H1 (cell line): ENCODE results near the gene TC2N. TPM values are rescaled to one million over a fixed set of nuclear protein-coding genes. Genes with fewer than 3 reads are reported as not detected.

Source experiments
- CTCF ChIA-PET: fragments of 300-600 bp; sonication (Branson Sonifier 250); formaldehyde crosslinking; loops from one replicate; lab custom pipeline; 2021; ENCODE audit not compliant: partially characterized antibody; lab: Charles Lee
- POLR2A ChIA-PET: fragments of 300-600 bp; sonication (Branson Sonifier 250); formaldehyde crosslinking; loops from one replicate; lab custom pipeline; 2021; ENCODE audit warnings: inconsistent platforms; ENCODE audit not compliant: partially characterized antibody; lab: Charles Lee
- DNase-seq, 2 experiments: peaks; one replicate each; pipeline versions ENCODE4 v3.0.0 to v3.0.0-alpha.2; 2010 to 2022; ENCODE audit warnings: low spot score in 2 of 2, low read depth in 1 of 2, mixed read lengths in 1 of 2
- FAIRE-seq: peaks from 2 replicates; lab custom pipeline; 2011; peaks lifted over from hg19 to GRCh38; lab: Jason Lieb, UNC
- H2AFZ ChIP-seq: 2 replicates; pipeline ENCODE4 v1.8.1; 2012; ENCODE audit warnings: low read length, inconsistent platforms
- H2AK5ac ChIP-seq: 2 replicates; pipeline ENCODE4 v1.6.1; 2013; ENCODE audit warnings: low read depth, low read length
- H2BK120ac ChIP-seq: replicated peaks from 2 replicates; pipeline ENCODE3; 2013; ENCODE audit warnings: low read depth, low read length, inconsistent platforms
- H2BK12ac ChIP-seq: 2 replicates; pipeline ENCODE4 v1.6.1; 2013; ENCODE audit warnings: low read depth, low read length
- H2BK15ac ChIP-seq: 2 replicates; pipeline ENCODE4 v1.6.1; 2013; ENCODE audit warnings: low read length
- H2BK20ac ChIP-seq: 2 replicates; pipeline ENCODE4 v1.6.1; 2013; ENCODE audit warnings: low read length
- H2BK5ac ChIP-seq: 2 replicates; pipeline ENCODE4 v1.6.1; 2013; ENCODE audit warnings: low read depth, low read length
- H3K14ac ChIP-seq: 2 replicates; pipeline ENCODE4 v1.6.1; 2013; ENCODE audit warnings: inconsistent platforms; ENCODE audit not compliant: insufficient read length
- H3K18ac ChIP-seq: 2 replicates; pipeline ENCODE4 v1.6.1; 2013; ENCODE audit warnings: low read length; ENCODE audit errors: extremely low read depth
- H3K23ac ChIP-seq: 2 replicates; pipeline ENCODE4 v1.6.1; 2013; ENCODE audit warnings: inconsistent platforms; ENCODE audit not compliant: insufficient read length
- H3K23me2 ChIP-seq: 2 replicates; pipeline ENCODE4 v1.6.1; 2013; ENCODE audit warnings: low read depth, low read length
- H3K27ac ChIP-seq: 2 replicates; pipeline ENCODE4 v1.6.1; 2011; ENCODE audit warnings: low read depth, low read length, inconsistent platforms
- H3K27me3 ChIP-seq, 4 experiments: replicated peaks in 1 of 4; 1 replicate in 1 of 4; 2 replicates in 3 of 4; pipeline versions ENCODE4 v1.6.1 to v1.8.1; 2011 to 2013; ENCODE audit warnings: low read length in 3 of 4, mild to moderate bottlenecking in 3 of 4, inconsistent platforms in 2 of 4, mixed read lengths in 2 of 4, moderate library complexity in 1 of 4; ENCODE audit not compliant: control insufficient read depth in 3 of 4, insufficient read depth in 3 of 4; ENCODE audit errors: extremely low read depth in 1 of 4
- H3K36me3 ChIP-seq, 4 experiments: 2 replicates each; pipeline versions ENCODE4 v1.6.1 to v1.8.1; 2011 to 2013; ENCODE audit warnings: mild to moderate bottlenecking in 4 of 4, low read length in 3 of 4, moderate library complexity in 2 of 4, control low read depth in 1 of 4, inconsistent platforms in 1 of 4; ENCODE audit not compliant: insufficient read depth in 4 of 4, control insufficient read depth in 2 of 4
- H3K4ac ChIP-seq: replicated peaks from 2 replicates; pipeline ENCODE3; 2013; ENCODE audit warnings: low read length, low read depth, mixed read lengths, inconsistent platforms; ENCODE audit not compliant: insufficient read length
- H3K4me1 ChIP-seq, 4 experiments: replicated peaks in 1 of 4; 1 replicate in 1 of 4; 2 replicates in 3 of 4; pipeline versions ENCODE4 v1.6.1 to v1.8.1; 2011 to 2013; ENCODE audit warnings: low read length in 3 of 4, inconsistent platforms in 2 of 4, mixed read lengths in 1 of 4; ENCODE audit not compliant: insufficient read depth in 4 of 4, control insufficient read depth in 3 of 4
- H3K4me2 ChIP-seq, 2 experiments: 2 replicates each; pipeline versions ENCODE4 v1.6.1 to v1.8.1; 2011 to 2013; ENCODE audit warnings: low read depth in 2 of 2, low read length in 2 of 2, control low read depth in 1 of 2, inconsistent platforms in 1 of 2, mild to moderate bottlenecking in 1 of 2; ENCODE audit not compliant: insufficient read depth in 1 of 2
- H3K4me3 ChIP-seq, 4 experiments: fragments of 200-600, 300-600 bp in 1 of 4; sonication (generic), shearing (Covaris generic), sonication (Bioruptor Twin) in 1 of 4; 2 replicates each; pipeline versions ENCODE4 v1.5.1 to v1.8.1; 2011 to 2016; ENCODE audit warnings: low read length in 4 of 4, low read depth in 3 of 4, control low read depth in 2 of 4, inconsistent platforms in 2 of 4, mild to moderate bottlenecking in 2 of 4, mixed read lengths in 1 of 4, moderate library complexity in 1 of 4; ENCODE audit not compliant: insufficient read depth in 2 of 4; ENCODE audit errors: extremely low read depth in 1 of 4
- H3K56ac ChIP-seq: replicated peaks from 2 replicates; pipeline ENCODE3; 2013; ENCODE audit warnings: low read depth, mild to moderate bottlenecking, mixed read lengths, low read length, inconsistent platforms; ENCODE audit not compliant: insufficient read length
- H3K79me1 ChIP-seq: 2 replicates; pipeline ENCODE4 v1.6.1; 2013; ENCODE audit warnings: low read depth, low read length, control low read depth
- H3K79me2 ChIP-seq, 2 experiments: 2 replicates each; pipeline versions ENCODE4 v1.6.1 to v1.8.1; 2012 to 2013; ENCODE audit warnings: low read length in 2 of 2, mild to moderate bottlenecking in 2 of 2, inconsistent platforms in 1 of 2; ENCODE audit not compliant: insufficient read depth in 2 of 2, control insufficient read depth in 1 of 2
- H3K9ac ChIP-seq, 4 experiments: replicated peaks in 1 of 4; 1 replicate in 1 of 4; 2 replicates in 3 of 4; pipeline versions ENCODE4 v1.6.1 to v1.8.1; 2011 to 2013; ENCODE audit warnings: low read depth in 3 of 4, low read length in 3 of 4, control low read depth in 2 of 4, mild to moderate bottlenecking in 2 of 4, moderate library complexity in 2 of 4, inconsistent platforms in 1 of 4; ENCODE audit errors: extremely low read depth in 1 of 4
- H3K9me3 ChIP-seq, 2 experiments: 2 replicates each; pipeline versions ENCODE4 v1.6.1 to v1.8.1; 2012 to 2013; ENCODE audit warnings: mild to moderate bottlenecking in 2 of 2, moderate library complexity in 2 of 2, control low read depth in 1 of 2, inconsistent platforms in 1 of 2, low read depth in 1 of 2, low read length in 1 of 2, mixed read lengths in 1 of 2; ENCODE audit not compliant: insufficient read depth in 2 of 2
- H4K20me1 ChIP-seq, 2 experiments: replicated peaks in 1 of 2; 2 replicates each; pipeline versions ENCODE3 to v1.8.1; 2011 to 2013; ENCODE audit warnings: inconsistent platforms in 2 of 2, low read length in 2 of 2, mild to moderate bottlenecking in 1 of 2; ENCODE audit not compliant: insufficient read depth in 2 of 2, control insufficient read depth in 1 of 2
- H4K5ac ChIP-seq: 2 replicates; pipeline ENCODE4 v1.6.1; 2013; ENCODE audit warnings: low read length, low read depth, mixed read lengths, inconsistent platforms; ENCODE audit not compliant: insufficient read length
- H4K8ac ChIP-seq: 2 replicates; pipeline ENCODE4 v1.8.0; 2013; ENCODE audit warnings: mild to moderate bottlenecking, moderate library complexity, low read length, inconsistent platforms; ENCODE audit not compliant: insufficient read depth; ENCODE audit errors: extremely low read depth
- H4K91ac ChIP-seq: replicated peaks from 2 replicates; pipeline ENCODE3; 2013; ENCODE audit warnings: low read length, mixed read lengths, inconsistent platforms; ENCODE audit not compliant: insufficient read length
- CTCF ChIP-seq, 3 experiments: IDR thresholded peaks; 1 replicate in 2 of 3; 2 replicates in 1 of 3; pipeline versions ENCODE4 v1.5.1 to v1.6.1; 2011; ENCODE audit warnings: low read length in 3 of 3, mild to moderate bottlenecking in 3 of 3, inconsistent platforms in 2 of 3, low read depth in 1 of 3, moderate library complexity in 1 of 3; ENCODE audit not compliant: insufficient read depth in 1 of 3; ENCODE audit errors: control extremely low read depth in 1 of 3
- SIRT6 ChIP-seq: IDR thresholded peaks from one replicate; pipeline ENCODE4 v1.7.1; 2012; ENCODE audit warnings: low read length, inconsistent platforms
- WGBS, 2 experiments: shearing (Covaris generic) in 1 of 2; methylation state at CpG; one replicate each; pipeline versions ENCODE4 v1.1.6 to v1.1.7; 2013 to 2015; ENCODE audit warnings: low lambda C conversion rate in 2 of 2, mixed read lengths in 2 of 2, inconsistent platforms in 1 of 2, low coverage in 1 of 2, missing lambda C conversion rate in 1 of 2; ENCODE audit not compliant: insufficient replicate concordance in 2 of 2, insufficient coverage in 1 of 2, insufficient read length in 1 of 2; ENCODE audit errors: extremely low coverage in 1 of 2, missing lambda C conversion rate in 1 of 2; 5-methylcytosine and 5-hydroxymethylcytosine counted together
- polyA plus RNA-seq, 7 experiments: library from polyadenylated mRNA; depleted of rRNA in 3 of 7; stranded (reverse) in 5 of 7; unstranded in 2 of 7; fragments of >200 nt in 5 of 7; fragments of 200-250 nt in 2 of 7; gene quantifications; 1 replicate in 5 of 7; 2 replicates in 1 of 7; 4 replicates in 1 of 7; pipeline versions ENCODE4 v1.2.1 to v1.2.3, GENCODE V29; 2011 to 2013; ENCODE audit warnings: missing spikeins in 2 of 7, mixed read lengths in 2 of 7
- total RNA-seq: library from RNA; stranded (reverse); fragmentation: NEBNext Ultra II Directional; extraction: Animal tissue kit (Norgen Biotek cat#: 25700); gene quantifications from 2 replicates; pipeline ENCODE4 v1.2.1, GENCODE V29; 2021

TC2N gene
- total and polyA plus RNA-seq, 2 of the 8 experiments (the other 6 are each of a cell fraction or from before 2014, with no cell fraction given) = 9.7 to 36.2 TPM

DNA sequence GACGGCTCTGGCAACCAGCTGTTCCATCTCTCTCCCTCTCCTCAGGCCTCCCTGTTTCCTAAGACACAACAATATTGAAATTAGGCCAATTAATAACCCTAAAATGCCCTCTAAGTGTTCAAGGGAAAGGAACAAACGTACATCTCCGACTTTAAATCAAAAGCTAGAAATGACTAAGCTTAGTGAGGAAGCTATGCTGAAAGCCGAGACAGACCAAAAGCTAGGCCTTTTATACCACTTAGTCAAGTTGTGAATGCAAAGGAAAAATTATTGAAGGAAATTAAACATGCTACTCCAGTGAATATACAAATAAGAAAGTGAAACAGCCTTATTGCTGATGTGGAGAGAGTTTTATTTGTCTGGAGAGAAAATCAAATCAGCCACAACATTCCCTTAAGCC, 73.6 kb downstream of the TC2N start:
- H3K14ac ChIP-seq = no peak overlapping the region
- no peak for FAIRE-seq
- H2BK20ac ChIP-seq = no peak overlapping the region
- CTCF ChIA-PET = no interaction called here
- H2AK5ac ChIP-seq = no peak overlapping the region
- WGBS, 2 experiments = 76% methylated on average over 4 of the region's 4 CpGs; no CpG with 5 or more reads in 1 of the 2 experiments
- H3K27me3 ChIP-seq = no peaks in the 10 kb centered on the region
- DNase-seq = no peak
- H3K9me3 ChIP-seq = no peaks in the 10 kb centered on the region
- POLR2A ChIA-PET = interaction anchor here (0.6 kb wide), 1 partner anchor 39 kb away, joined by 3 read pairs; no protein-coding TSS in a partner anchor
- no peak overlapping the region for H4K5ac ChIP-seq
- H3K18ac ChIP-seq = no peak overlapping the region
- H4K20me1 ChIP-seq = no peaks in the 10 kb centered on the region
- no peak overlapping the region for H2BK5ac ChIP-seq
- no peaks in the 10 kb centered on the region for H3K79me1 ChIP-seq
- H2AFZ ChIP-seq = no peak overlapping the region
- no peak overlapping the region for H2BK15ac ChIP-seq
- H4K8ac ChIP-seq = no peak overlapping the region
- no peak overlapping the region for H3K4ac ChIP-seq
- H2BK120ac ChIP-seq = no peak overlapping the region
- H3K27ac ChIP-seq = no peak overlapping the region
- H3K23me2 ChIP-seq = no peaks in the 10 kb centered on the region
- H4K91ac ChIP-seq = no peak overlapping the region
- peaks cover 0 to 4% (median 2%) of the 10 kb centered on the region in 4 experiments; a peak in 3 of 8 replicates for H3K36me3 ChIP-seq
- no peak overlapping the region for H3K23ac ChIP-seq
- H2BK12ac ChIP-seq = no peak overlapping the region
- no peak overlapping the region for H3K56ac ChIP-seq
- TF ChIP-seq CTCF (IDR thresholded peaks at IDR 0.05; ENCODE audit: control extremely low read depth in 1 of 3, insufficient read depth in 1 of 3, low read depth in 1 of 3, low read length in 3 of 3) (no peak), SIRT6 (no peak)
- H3K9ac ChIP-seq = no peak overlapping the region
- no peaks in the 10 kb centered on the region for H3K79me2 ChIP-seq
- H3K4me3 ChIP-seq = no peak overlapping the region
- H3K4me2 ChIP-seq = no peak overlapping the region
- H3K4me1 ChIP-seq = no peaks in the 10 kb centered on the region
